RWPE2 (cell line): ENCODE measurements around the gene COL23A1.

Experiments used
- ATAC-seq: fragments of 200-7000 bp; cut with Tn5 transposase; 3 replicates; pipeline ENCODE4 v1.9.1; 2021; ENCODE audit warnings: low read depth
- DNase-seq: peaks from one replicate; pipeline ENCODE4 v3.0.0-alpha.2; 2020; ENCODE audit warnings: low spot score
- H3K27ac ChIP-seq: fragments of 450-650 bp; 2 replicates; pipeline ENCODE4 v1.5.1; 2017; ENCODE audit warnings: mild to moderate bottlenecking; ENCODE audit not compliant: poor library complexity, severe bottlenecking
- H3K27me3 ChIP-seq: fragments of 250-450 bp; sonication (Bioruptor Pico); 2 replicates; pipeline ENCODE4 v1.5.1; 2021; ENCODE audit warnings: mild to moderate bottlenecking, moderate library complexity; ENCODE audit not compliant: insufficient read depth, poor library complexity, severe bottlenecking
- H3K36me3 ChIP-seq: fragments of 250-450 bp; sonication (Bioruptor Pico); 2 replicates; pipeline ENCODE4 v1.5.1; 2020; ENCODE audit warnings: low read depth, mild to moderate bottlenecking, moderate library complexity
- H3K4me1 ChIP-seq: fragments of 250-450 bp; sonication (Bioruptor Pico); 2 replicates; pipeline ENCODE4 v1.5.1; 2021; ENCODE audit warnings: mild to moderate bottlenecking, moderate library complexity; ENCODE audit not compliant: insufficient read depth, poor library complexity, severe bottlenecking
- H3K4me3 ChIP-seq: fragments of 250-450 bp; sonication (Bioruptor Pico); 2 replicates; pipeline ENCODE4 v1.5.1; 2021; ENCODE audit warnings: mild to moderate bottlenecking, moderate library complexity; ENCODE audit not compliant: severe bottlenecking
- H3K9me3 ChIP-seq: fragments of 250-450 bp; sonication (Bioruptor Pico); 2 replicates; pipeline ENCODE4 v1.5.1; 2021; ENCODE audit warnings: mild to moderate bottlenecking, moderate library complexity; ENCODE audit not compliant: severe bottlenecking
- CTCF ChIP-seq: fragments of 450-650 bp; IDR thresholded peaks from one replicate; pipeline ENCODE4 v1.5.1; 2017; ENCODE audit warnings: mild to moderate bottlenecking, moderate library complexity; ENCODE audit not compliant: poor library complexity, severe bottlenecking

The COL23A1 gene

GRCh38 chr5:178271231-178271630 lies 319.0 kb downstream of the COL23A1 start:
- no peak overlapping the region for H3K4me3 ChIP-seq

DNA sequence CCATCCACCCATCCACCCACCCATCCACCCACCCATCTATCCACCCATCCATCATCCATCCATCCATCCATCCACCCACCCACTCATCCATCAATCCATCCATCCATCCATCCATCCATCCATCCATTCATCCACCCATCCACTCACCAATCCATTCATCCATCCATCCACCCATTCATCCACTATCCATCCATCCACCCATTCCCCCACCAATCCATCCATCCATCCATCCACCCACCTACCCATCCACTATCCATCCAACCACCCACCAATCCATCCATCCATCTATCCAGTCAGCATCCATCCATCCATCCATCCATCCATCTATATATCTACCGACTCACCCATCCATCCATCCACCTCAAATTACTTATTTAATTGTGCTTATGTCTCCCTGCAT lies 320.7 kb downstream of the COL23A1 start:
- H3K36me3 ChIP-seq, result no peaks in the 10 kb centered on the region
- TF ChIP-seq CTCF, result no peak
- DNase-seq (no peak), ATAC-seq (no peak)
- no peak overlapping the region for H3K4me3 ChIP-seq
- H3K4me1 ChIP-seq, result no peaks in the 10 kb centered on the region
- no peaks in the 10 kb centered on the region for H3K9me3 ChIP-seq
- H3K27ac ChIP-seq, result no peak overlapping the region
- H3K27me3 ChIP-seq, result no peaks in the 10 kb centered on the region

More at GRCh38 chr5:178271231-178271630, 319.0 kb downstream of the COL23A1 start:
- no peaks in the 10 kb centered on the region for H3K27me3 ChIP-seq
- no peak for ATAC-seq
- H3K9me3 ChIP-seq, result no peaks in the 10 kb centered on the region
- no peak for TF ChIP-seq CTCF
- H3K4me1 ChIP-seq, result no peaks in the 10 kb centered on the region
- DNase-seq, result peak; percentile 48
- H3K27ac ChIP-seq, result no peak overlapping the region
- no peaks in the 10 kb centered on the region for H3K36me3 ChIP-seq

GRCh38 chr5:178267876-178268275 lies 322.3 kb downstream of the COL23A1 start:
- Histone ChIP-seq H3K4me3 (no peak overlapping the region), H3K36me3 (no peaks in the 10 kb centered on the region), H3K27ac (no peak overlapping the region), H3K9me3 (no peaks in the 10 kb centered on the region), H3K27me3 (no peaks in the 10 kb centered on the region), H3K4me1 (no peaks in the 10 kb centered on the region)
- DNase-seq (peak; percentile 45), ATAC-seq (no peak)
- TF ChIP-seq CTCF, result no peak

DNA sequence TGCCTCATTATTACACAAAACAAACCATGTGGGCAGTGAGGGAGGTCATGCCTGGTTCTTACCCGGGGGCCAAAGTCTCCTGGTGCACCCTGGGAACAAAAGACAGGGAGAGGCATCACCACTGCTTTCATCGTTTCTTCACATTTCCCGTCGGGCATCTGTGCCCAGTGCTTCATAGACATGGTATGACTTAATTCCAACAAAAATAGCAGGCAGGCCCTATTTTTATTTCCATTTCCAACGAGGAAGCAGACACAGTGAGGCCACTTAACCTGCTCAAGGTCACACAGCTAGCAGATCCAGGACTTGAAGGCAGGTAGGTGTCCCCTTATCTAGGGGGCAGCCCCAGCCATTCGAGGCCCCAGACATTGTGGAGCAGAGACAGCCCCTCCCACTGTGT lies 322.9 kb downstream of the COL23A1 start:
- H3K4me1 ChIP-seq, result no peaks in the 10 kb centered on the region
- DNase-seq (no peak), ATAC-seq (no peak)
- no peak overlapping the region for H3K27ac ChIP-seq
- TF ChIP-seq CTCF, result no peak
- no peaks in the 10 kb centered on the region for H3K36me3 ChIP-seq
- H3K4me3 ChIP-seq, result no peak overlapping the region
- H3K9me3 ChIP-seq, result no peaks in the 10 kb centered on the region
- H3K27me3 ChIP-seq, result no peaks in the 10 kb centered on the region

DNA sequence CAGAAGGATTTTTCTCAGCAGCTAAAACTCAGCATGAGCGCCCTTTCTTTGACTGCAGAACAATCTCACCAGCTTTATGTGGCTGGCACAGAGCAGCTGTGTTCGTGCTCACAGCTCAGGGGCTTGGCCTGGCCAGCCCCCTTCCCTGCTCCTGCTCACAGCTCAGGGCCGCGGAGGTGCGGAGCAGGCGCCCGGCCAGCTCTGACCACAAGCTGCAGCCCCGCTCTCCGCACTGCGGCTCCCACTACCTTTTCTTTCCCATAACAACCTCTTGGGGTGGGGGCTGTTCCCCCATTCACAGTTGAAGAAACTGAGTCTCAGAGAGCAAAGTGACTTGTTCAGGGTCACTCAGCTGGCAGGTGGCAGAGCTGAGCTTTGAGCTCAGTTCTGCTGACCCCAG lies 323.6 kb downstream of the COL23A1 start:
- no peak for ATAC-seq
- no peak overlapping the region for H3K27ac ChIP-seq
- no peaks in the 10 kb centered on the region for H3K36me3 ChIP-seq
- DNase-seq, result no peak
- no peaks in the 10 kb centered on the region for H3K9me3 ChIP-seq
- H3K4me1 ChIP-seq, result no peaks in the 10 kb centered on the region
- no peak for TF ChIP-seq CTCF
- H3K27me3 ChIP-seq, result no peaks in the 10 kb centered on the region
- no peak overlapping the region for H3K4me3 ChIP-seq
